ENCODE results near the gene XIRP2.

DNA sequence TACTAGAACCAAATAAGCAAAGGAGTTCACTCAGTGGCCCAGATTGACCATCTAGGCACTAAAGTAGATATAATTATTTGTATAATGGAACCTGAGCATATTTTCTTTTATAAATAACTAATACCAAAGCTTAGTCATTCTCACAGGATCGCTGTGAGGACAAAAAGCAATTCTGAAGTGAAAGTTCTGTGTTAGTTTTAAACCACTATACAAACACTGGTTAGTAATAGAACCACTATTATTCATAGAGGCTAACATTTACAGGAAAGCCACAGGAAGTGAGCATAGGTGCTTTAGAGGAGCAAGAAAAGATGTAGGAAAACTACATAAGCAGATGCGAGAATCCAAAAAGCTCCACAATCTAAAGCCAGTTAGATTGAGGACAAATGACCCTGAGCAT is 364.7 kb downstream of the XIRP2 start:
- TF ChIP-seq POLR2A (IDR thresholded peaks at IDR 0.05; ENCODE audit: low read depth, low read length) (no peak), SPI1 (IDR thresholded peaks at IDR 0.05; ENCODE audit: low read depth, low read length) (no peak), TAF1 (IDR thresholded peaks at IDR 0.05; ENCODE audit: low read depth, low read length) (no peak), POLR2AphosphoS5 (IDR thresholded peaks at IDR 0.05; ENCODE audit: low read depth, low read length) (no peak)

Measured in GM12891 (cell line).